Natural killer cell (primary cell): Measurements from ENCODE around the gene KLK13. TPM values are rescaled to one million over a fixed set of nuclear protein-coding genes. Genes with fewer than 3 reads are reported as not detected.

ENCODE experiments used
- ATAC-seq, 3 donors: fragments of 150-1000 bp in 2 of 3; fragments of 200-7000 bp in 1 of 3; cut with Tn5 transposase; 1 replicate in 1 of 3; 2 replicates in 2 of 3; pipeline ENCODE4 v1.10.0; 2021; ENCODE audit warnings: mild to moderate bottlenecking in 2 of 3, moderate library complexity in 2 of 3
- DNase-seq, 2 donors: peaks; one replicate each; pipeline versions ENCODE4 v3.0.0 to v3.0.0-alpha.2; 2013 to 2021; ENCODE audit warnings: mixed read lengths in 1 of 2
- H3K27ac ChIP-seq: one replicate; pipeline ENCODE4 v1.5.1; 2013; ENCODE audit warnings: mild to moderate bottlenecking, low read length
- H3K27me3 ChIP-seq: one replicate; pipeline ENCODE4 v1.6.1; 2013; ENCODE audit warnings: low read length; ENCODE audit not compliant: control insufficient read depth, insufficient read depth
- H3K36me3 ChIP-seq: one replicate; pipeline ENCODE4 v1.6.1; 2013; ENCODE audit warnings: low read length; ENCODE audit not compliant: control insufficient read depth, insufficient read depth
- H3K4me1 ChIP-seq: one replicate; pipeline ENCODE4 v1.6.1; 2013; ENCODE audit warnings: low read length; ENCODE audit not compliant: control insufficient read depth, insufficient read depth
- H3K4me3 ChIP-seq: one replicate; pipeline ENCODE4 v1.5.1; 2013; ENCODE audit warnings: low read length
- H3K9me3 ChIP-seq: one replicate; pipeline ENCODE4 v1.6.1; 2013; ENCODE audit warnings: low read length; ENCODE audit not compliant: control insufficient read depth, insufficient read depth
- H3K27ac Mint-ChIP-seq, 2 donors: one replicate each; pipeline ENCODE4 v1.8.0; 2022; ENCODE audit warnings: mild to moderate bottlenecking in 2 of 2, mixed read lengths in 2 of 2, moderate library complexity in 1 of 2
- H3K27me3 Mint-ChIP-seq, 2 donors: one replicate each; pipeline ENCODE4 v1.8.0; 2022; ENCODE audit warnings: low read depth in 2 of 2, mixed read lengths in 2 of 2
- H3K36me3 Mint-ChIP-seq: one replicate; pipeline ENCODE4 v1.8.0; 2022; ENCODE audit warnings: mixed read lengths
- H3K4me1 Mint-ChIP-seq, 2 donors: one replicate each; pipeline ENCODE4 v1.8.0; 2022; ENCODE audit warnings: mixed read lengths in 2 of 2
- H3K4me3 Mint-ChIP-seq: one replicate; pipeline ENCODE4 v1.8.0; 2022; ENCODE audit warnings: mild to moderate bottlenecking, moderate library complexity, mixed read lengths
- H3K9me3 Mint-ChIP-seq, 2 donors: one replicate each; pipeline ENCODE4 v1.8.0; 2022; ENCODE audit warnings: mixed read lengths in 2 of 2
- CTCF ChIP-seq: fragments of 200-600 bp; IDR thresholded peaks from one replicate; pipeline ENCODE4 v1.8.0; 2022; ENCODE audit warnings: antibody characterized with exemption
- WGBS: methylation state at CpG from one replicate; pipeline ENCODE4 v1.1.7; 2013; ENCODE audit warnings: missing lambda C conversion rate; ENCODE audit not compliant: insufficient coverage; 5-methylcytosine and 5-hydroxymethylcytosine counted together
- intact Hi-C: fragments of 100-400 bp; cut with micrococcal nuclease; formaldehyde crosslinking; loops from one replicate; pipeline ENCODE4 v1.14.2; 2022
- total RNA-seq, 4 donors: library from RNA; stranded (reverse); fragments of 120-200 nt in 1 of 4; gene quantifications; one replicate each; pipeline versions ENCODE4 v1.2.3 to v1.2.4, GENCODE V29; 2013 to 2022

Gene KLK13
- total RNA-seq, 3 donors from 2014 or later (not counting 1 experiment from before 2014, with no cell fraction given): not detected

- H3K27ac ChIP-seq: no peak overlapping the region
- WGBS: 97% methylated on average over 2 of the region's 5 CpGs
- no peaks in the 10 kb centered on the region for H3K27me3 ChIP-seq
- intact Hi-C loops: no loop called here
- no peaks in the 10 kb centered on the region for H3K9me3 ChIP-seq
- H3K4me3 Mint-ChIP-seq: no peak overlapping the region
- ATAC-seq (no peak), DNase-seq (no peak)
- no peak overlapping the region for H3K4me3 ChIP-seq
- H3K9me3 Mint-ChIP-seq: no peaks in the 10 kb centered on the region
- H3K4me1 Mint-ChIP-seq: peaks cover 38 to 49% of the 10 kb centered on the region in 2 donors
- H3K36me3 Mint-ChIP-seq: no peaks in the 10 kb centered on the region
- TF ChIP-seq CTCF: no peak
- no peaks in the 10 kb centered on the region for H3K27me3 Mint-ChIP-seq
- no peak overlapping the region for H3K27ac Mint-ChIP-seq
- H3K36me3 ChIP-seq: peaks cover 39% of the 10 kb centered on the region
- H3K4me1 ChIP-seq: peaks cover 23% of the 10 kb centered on the region
Measured at GRCh38 chr19:51101171-51101865, 36.4 kb upstream of the KLK13 start.

- H3K9me3 Mint-ChIP-seq: no peaks in the 10 kb centered on the region
- H3K36me3 Mint-ChIP-seq: no peaks in the 10 kb centered on the region
- H3K4me3 Mint-ChIP-seq: no peak overlapping the region
- Histone ChIP-seq H3K4me1 (peaks cover 23% of the 10 kb centered on the region), H3K36me3 (peaks cover 39% of the 10 kb centered on the region), H3K9me3 (no peaks in the 10 kb centered on the region), H3K4me3 (no peak overlapping the region), H3K27me3 (no peaks in the 10 kb centered on the region), H3K27ac (no peak overlapping the region)
- WGBS: 71% methylated on average over 2 of the region's 3 CpGs
- DNase-seq (no peak), ATAC-seq (no peak)
- intact Hi-C loops: no loop called here
- TF ChIP-seq CTCF: no peak
- H3K27me3 Mint-ChIP-seq: no peaks in the 10 kb centered on the region
- peaks cover 31 to 42% of the 10 kb centered on the region in 2 donors for H3K4me1 Mint-ChIP-seq
- H3K27ac Mint-ChIP-seq: no peak overlapping the region
Measured at GRCh38 chr19:51100601-51101000, 35.7 kb upstream of the KLK13 start.

GRCh38 chr19:51099047-51099382 is 34.1 kb upstream of the KLK13 start:
- no peak for ATAC-seq
- no peaks in the 10 kb centered on the region for H3K9me3 Mint-ChIP-seq
- peak overlapping the region; percentile 45 to 77 for H3K27ac Mint-ChIP-seq
- Histone ChIP-seq H3K27ac (no peak overlapping the region), H3K4me1 (peaks cover 29% of the 10 kb centered on the region), H3K9me3 (no peaks in the 10 kb centered on the region), H3K27me3 (no peaks in the 10 kb centered on the region), H3K36me3 (peaks cover 34% of the 10 kb centered on the region), H3K4me3 (no peak overlapping the region)
- no peak for TF ChIP-seq CTCF
- DNase-seq: no peak
- H3K27me3 Mint-ChIP-seq: no peaks in the 10 kb centered on the region
- H3K36me3 Mint-ChIP-seq: no peaks in the 10 kb centered on the region
- intact Hi-C loops: loop anchor here (10.0 kb wide), 1 partner anchor 164 kb away; no protein-coding TSS in a partner anchor
- H3K4me1 Mint-ChIP-seq: peaks cover 25 to 30% of the 10 kb centered on the region in 2 donors
- 88% methylated on average over 22 of the region's 22 CpGs for WGBS
- H3K4me3 Mint-ChIP-seq: no peak overlapping the region
